Measurements from ENCODE around the gene CHRNA4. TPM values are rescaled to one million over a fixed set of nuclear protein-coding genes. Genes with fewer than 3 reads are reported as not detected.

CHRNA4 gene
- total and polyA plus RNA-seq, 3 donors from 2014 or later = 3.3 to 8.3 (median 7.4) TPM

GRCh38 chr20:63369724-63370617, 8.8 kb upstream of the CHRNA4 start:
- Histone ChIP-seq H3K27me3 (no peaks in the 10 kb centered on the region), H3K4me3 (no peak overlapping the region), H3K4me1 (no peaks in the 10 kb centered on the region), H3K36me3 (ENCODE audit: low read depth, missing control alignments) (no peaks in the 10 kb centered on the region), H3K9me3 (no peaks in the 10 kb centered on the region), H3K27ac (no peak overlapping the region)
- DNase-seq = no peak
- TF ChIP-seq, protein P1, sequence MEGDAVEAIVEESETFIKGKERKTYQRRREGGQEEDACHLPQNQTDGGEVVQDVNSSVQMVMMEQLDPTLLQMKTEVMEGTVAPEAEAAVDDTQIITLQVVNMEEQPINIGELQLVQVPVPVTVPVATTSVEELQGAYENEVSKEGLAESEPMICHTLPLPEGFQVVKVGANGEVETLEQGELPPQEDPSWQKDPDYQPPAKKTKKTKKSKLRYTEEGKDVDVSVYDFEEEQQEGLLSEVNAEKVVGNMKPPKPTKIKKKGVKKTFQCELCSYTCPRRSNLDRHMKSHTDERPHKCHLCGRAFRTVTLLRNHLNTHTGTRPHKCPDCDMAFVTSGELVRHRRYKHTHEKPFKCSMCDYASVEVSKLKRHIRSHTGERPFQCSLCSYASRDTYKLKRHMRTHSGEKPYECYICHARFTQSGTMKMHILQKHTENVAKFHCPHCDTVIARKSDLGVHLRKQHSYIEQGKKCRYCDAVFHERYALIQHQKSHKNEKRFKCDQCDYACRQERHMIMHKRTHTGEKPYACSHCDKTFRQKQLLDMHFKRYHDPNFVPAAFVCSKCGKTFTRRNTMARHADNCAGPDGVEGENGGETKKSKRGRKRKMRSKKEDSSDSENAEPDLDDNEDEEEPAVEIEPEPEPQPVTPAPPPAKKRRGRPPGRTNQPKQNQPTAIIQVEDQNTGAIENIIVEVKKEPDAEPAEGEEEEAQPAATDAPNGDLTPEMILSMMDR (IDR thresholded peaks at IDR 0.05) = no peak
- TF ChIP-seq POLR2A (IDR thresholded peaks at IDR 0.05) = no peak
- WGBS, 2 donors = 76 to 85% methylated on average over 9 to 24 of the region's 24 CpGs
- intact Hi-C loops (cut with DNase I; ENCODE audit: low total_unique reads) = no loop called here

DNA sequence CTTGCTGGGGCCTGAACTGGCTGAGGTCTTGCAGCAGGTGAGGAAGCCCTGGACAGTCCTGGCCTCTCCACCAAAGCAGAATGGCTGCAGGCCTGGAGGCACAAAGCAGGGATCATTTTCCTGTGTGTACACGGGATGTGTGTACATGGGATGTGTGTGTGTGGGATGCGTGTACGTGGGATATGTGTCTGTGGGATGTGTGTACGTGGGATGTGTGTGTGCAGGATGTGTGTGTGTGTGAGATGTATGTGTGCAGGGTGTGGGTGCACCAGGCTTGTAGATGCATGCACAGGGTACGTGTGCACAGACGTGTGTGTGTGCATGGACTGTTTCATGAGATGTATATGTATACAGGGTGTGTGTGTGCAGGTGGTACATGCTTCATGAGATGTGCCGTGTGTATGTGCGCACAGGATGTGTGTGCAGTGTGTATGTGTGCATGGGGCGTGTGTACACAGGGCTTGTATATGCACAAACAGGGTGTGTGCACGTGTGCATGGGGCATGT, 7.9 kb upstream of the CHRNA4 start:
- Histone ChIP-seq H3K9me3 (no peaks in the 10 kb centered on the region), H3K27ac (no peak overlapping the region), H3K27me3 (no peaks in the 10 kb centered on the region), H3K4me3 (no peak overlapping the region), H3K36me3 (ENCODE audit: low read depth, missing control alignments) (no peaks in the 10 kb centered on the region), H3K4me1 (no peaks in the 10 kb centered on the region)
- TF ChIP-seq POLR2A (IDR thresholded peaks at IDR 0.05) = no peak
- TF ChIP-seq, protein P1 (IDR thresholded peaks at IDR 0.05) = no peak
- WGBS, 2 donors = 91 to 98% methylated on average over 10 of the region's 10 CpGs
- intact Hi-C loops (cut with DNase I; ENCODE audit: low total_unique reads) = no loop called here
- DNase-seq = no peak

DNA sequence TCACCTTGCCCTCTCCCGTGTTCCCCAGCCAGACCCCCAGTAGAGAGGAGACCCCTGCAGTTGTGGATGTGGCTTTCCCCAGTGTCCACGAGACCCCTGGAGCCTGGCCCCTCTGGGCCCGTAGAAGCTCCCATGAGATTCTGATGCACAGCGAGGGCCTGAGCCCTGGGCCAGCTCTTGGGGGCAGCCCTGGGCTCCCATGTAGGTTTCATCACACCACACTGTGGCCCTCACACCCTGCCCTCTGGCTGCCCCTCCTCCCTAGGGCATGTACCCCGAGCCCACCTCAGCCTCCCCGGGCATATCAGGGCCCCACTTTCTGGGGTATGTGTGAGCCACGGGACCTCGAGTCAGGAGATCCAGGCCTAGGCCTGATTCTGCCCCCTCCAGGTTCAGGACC, 7.0 kb upstream of the CHRNA4 start:
- TF ChIP-seq, protein P1 (IDR thresholded peaks at IDR 0.05) = no peak
- no peak for TF ChIP-seq POLR2A (IDR thresholded peaks at IDR 0.05)
- H3K9me3 ChIP-seq = no peaks in the 10 kb centered on the region
- no peak overlapping the region for H3K4me3 ChIP-seq
- DNase-seq = no peak
- intact Hi-C loops (cut with DNase I; ENCODE audit: low total_unique reads) = no loop called here
- 77 to 93% methylated on average over 4 to 8 of the region's 8 CpGs for WGBS, 2 donors
- H3K27me3 ChIP-seq = no peaks in the 10 kb centered on the region
- H3K36me3 ChIP-seq (ENCODE audit: low read depth, missing control alignments) = no peaks in the 10 kb centered on the region
- no peaks in the 10 kb centered on the region for H3K4me1 ChIP-seq
- no peak overlapping the region for H3K27ac ChIP-seq

GRCh38 chr20:63367446-63368055, 6.4 kb upstream of the CHRNA4 start:
- no peaks in the 10 kb centered on the region for H3K36me3 ChIP-seq (ENCODE audit: low read depth, missing control alignments)
- no peak for DNase-seq
- no peak for TF ChIP-seq POLR2A (IDR thresholded peaks at IDR 0.05)
- TF ChIP-seq, protein P1 (IDR thresholded peaks at IDR 0.05) = no peak
- no peaks in the 10 kb centered on the region for H3K4me1 ChIP-seq
- intact Hi-C loops (cut with DNase I; ENCODE audit: low total_unique reads) = no loop called here
- H3K9me3 ChIP-seq = no peaks in the 10 kb centered on the region
- H3K4me3 ChIP-seq = no peak overlapping the region
- no peaks in the 10 kb centered on the region for H3K27me3 ChIP-seq
- no peak overlapping the region for H3K27ac ChIP-seq
- WGBS, 2 donors = 50 to 73% methylated on average over 9 to 24 of the region's 24 CpGs

All from testis (tissue), 3 donors.